ENCODE results near the gene UBE3C. TPM values are rescaled to one million over a fixed set of nuclear protein-coding genes. Genes with fewer than 3 reads are reported as not detected.
"Not testable (repeated sequence)": the region's sequence is repeated elsewhere in the genome, so short reads cannot be mapped to it uniquely, and the experiment has no call there.

Gene UBE3C
- total RNA-seq = 78.8 TPM

DNA sequence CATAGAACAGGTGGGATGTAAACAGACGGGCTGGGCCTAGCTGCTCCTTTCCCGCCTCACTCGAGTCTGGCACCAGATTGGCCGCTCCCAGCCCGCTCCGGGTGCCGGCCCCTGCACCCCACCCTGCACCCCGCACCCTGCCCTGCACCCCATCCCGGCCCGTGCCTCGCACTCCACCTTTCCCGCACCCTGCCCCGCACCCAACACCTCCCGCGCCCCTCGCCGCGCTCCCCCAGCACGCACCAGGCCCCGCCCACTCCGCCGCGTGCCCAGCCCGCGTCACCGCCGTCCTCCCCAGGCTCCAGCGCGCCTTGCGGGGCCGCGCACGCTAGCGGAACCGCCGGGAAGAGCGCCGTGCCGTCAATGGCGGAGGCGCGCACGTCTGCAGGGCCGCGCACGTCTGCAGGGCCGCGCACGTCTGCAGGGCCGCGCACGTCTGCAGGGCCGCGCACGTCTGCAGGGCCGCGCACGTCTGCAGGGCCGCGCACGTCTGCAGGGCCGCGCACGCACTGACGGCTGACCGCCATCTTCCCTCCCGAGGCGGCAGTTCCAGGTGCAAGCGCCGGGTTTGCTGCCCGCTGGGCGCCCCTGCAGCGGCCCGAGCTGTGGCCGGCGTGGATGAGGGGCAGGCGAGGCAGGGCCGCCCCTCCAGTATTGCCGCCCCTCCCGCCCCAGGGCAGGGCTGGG, at the start of gene UBE3C:
TSS of gene UBE3C (plus strand) at position 503 of the 687 bp plus-strand sequence. CDS start 347 bp downstream, outside the sequence.
- Histone ChIP-seq H3K9me3 (ENCODE audit: control insufficient read depth in 3 of 3, low read length in 3 of 3) (no peaks in the 10 kb centered on the region), H3K27me3 (ENCODE audit: control insufficient read depth in 3 of 3, insufficient read depth in 3 of 3, low read length in 3 of 3) (no peaks in the 10 kb centered on the region), H3K4me3 (ENCODE audit: low read length in 3 of 3) (peak within 1 kb of the TSS; percentile 82 to 84 (median 84)), H3K4me1 (ENCODE audit: control insufficient read depth in 3 of 3, insufficient read depth in 3 of 3, low read length in 3 of 3) (peaks cover 28 to 42% (median 32%) of the 10 kb centered on the region in 3 donors), H3K27ac (ENCODE audit: low read depth, low read length) (peak within 1 kb of the TSS; percentile 87), H3K36me3 (ENCODE audit: control insufficient read depth in 3 of 3, insufficient read depth in 3 of 3, low read length in 3 of 3) (peaks cover 10 to 13% (median 11%) of the 10 kb centered on the region in 3 donors), H3K9ac (ENCODE audit: low read depth in 1 of 3, low read length in 3 of 3) (peak within 1 kb of the TSS; percentile 73 to 93 (median 90))

DNA sequence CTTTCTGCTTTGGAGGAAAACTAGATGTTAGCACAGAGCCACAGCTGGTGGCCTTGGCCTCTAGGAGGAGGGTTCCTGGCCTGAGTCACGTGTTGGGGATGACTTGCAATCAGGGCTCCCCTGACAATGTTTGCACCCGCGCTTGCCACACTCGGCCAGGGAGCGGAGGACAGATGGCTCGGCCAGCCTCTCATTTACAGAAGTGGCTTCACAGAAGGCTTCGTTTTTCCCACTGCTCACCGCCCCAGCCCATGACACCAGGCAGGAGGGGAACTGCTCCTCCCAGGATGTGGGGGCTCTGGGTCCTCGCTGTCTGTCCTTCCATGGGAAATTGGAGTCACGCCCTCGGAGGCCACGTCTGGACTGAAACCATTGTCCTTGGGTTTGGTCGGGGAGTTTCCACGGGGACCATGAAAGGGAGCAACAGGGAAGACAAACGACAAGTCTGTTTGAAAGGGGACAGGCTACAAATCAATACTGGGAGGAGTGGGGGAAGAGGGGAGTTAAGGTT, 49.6 kb upstream of the UBE3C start:
- Histone ChIP-seq H3K36me3 (ENCODE audit: control insufficient read depth in 3 of 3, insufficient read depth in 3 of 3, low read length in 3 of 3) (no peaks in the 10 kb centered on the region), H3K27ac (ENCODE audit: low read depth, low read length) (no peak overlapping the region), H3K9me3 (ENCODE audit: control insufficient read depth in 3 of 3, low read length in 3 of 3) (peaks cover 3 to 11% (median 5%) of the 10 kb centered on the region in 3 donors), H3K4me1 (ENCODE audit: control insufficient read depth in 3 of 3, insufficient read depth in 3 of 3, low read length in 3 of 3) (no peaks in the 10 kb centered on the region), H3K27me3 (ENCODE audit: control insufficient read depth in 3 of 3, insufficient read depth in 3 of 3, low read length in 3 of 3) (peaks cover 12 to 16% (median 14%) of the 10 kb centered on the region in 3 donors), H3K9ac (ENCODE audit: low read depth in 1 of 3, low read length in 3 of 3) (no peak overlapping the region), H3K4me3 (ENCODE audit: low read length in 3 of 3) (no peak overlapping the region)

DNA sequence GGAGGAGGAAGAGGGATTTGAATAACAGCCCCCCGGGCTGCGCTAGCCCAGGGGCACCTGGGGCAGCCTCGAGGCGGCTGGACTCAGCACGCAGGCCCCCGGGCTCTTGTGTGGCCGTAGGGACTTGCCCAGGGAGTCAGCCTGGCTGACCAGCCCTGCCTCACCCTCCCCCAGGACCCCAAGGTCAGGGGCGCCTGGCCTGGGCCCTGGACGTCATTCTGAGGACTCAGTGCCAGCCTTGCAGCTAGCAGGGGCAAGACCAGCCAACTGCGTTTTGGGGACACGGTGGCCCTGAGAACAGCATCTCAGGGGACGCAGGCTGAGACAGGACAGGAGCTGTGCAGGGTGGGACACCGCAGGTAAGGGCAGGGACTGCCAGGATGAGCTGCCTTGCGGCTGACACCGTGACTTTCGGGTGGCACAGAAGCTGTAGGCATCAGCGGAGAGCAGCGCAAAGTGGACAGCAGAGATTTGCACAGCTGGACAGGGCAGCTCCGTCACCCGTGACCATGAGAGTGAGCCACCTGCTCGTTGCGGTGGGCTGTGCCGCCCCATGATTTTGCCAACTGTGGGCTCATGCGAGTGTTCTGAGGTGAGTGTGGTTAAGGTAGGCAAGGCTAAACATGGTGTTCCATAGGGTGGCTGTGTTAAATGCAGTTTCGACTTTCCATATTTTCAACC, 48.1 kb upstream of the UBE3C start:
- H3K4me1 ChIP-seq (ENCODE audit: control insufficient read depth in 3 of 3, insufficient read depth in 3 of 3, low read length in 3 of 3) = no peaks in the 10 kb centered on the region
- H3K27ac ChIP-seq (ENCODE audit: low read depth, low read length) = no peak overlapping the region
- H3K9ac ChIP-seq (ENCODE audit: low read depth in 1 of 3, low read length in 3 of 3) = no peak overlapping the region
- no peaks in the 10 kb centered on the region for H3K36me3 ChIP-seq (ENCODE audit: control insufficient read depth in 3 of 3, insufficient read depth in 3 of 3, low read length in 3 of 3)
- H3K9me3 ChIP-seq (ENCODE audit: control insufficient read depth in 3 of 3, low read length in 3 of 3) = peaks cover 0 to 11% (median 3%) of the 10 kb centered on the region in 3 donors
- H3K4me3 ChIP-seq (ENCODE audit: low read length in 3 of 3) = no peak overlapping the region
- H3K27me3 ChIP-seq (ENCODE audit: control insufficient read depth in 3 of 3, insufficient read depth in 3 of 3, low read length in 3 of 3) = peaks cover 12 to 16% (median 14%) of the 10 kb centered on the region in 3 donors

DNA sequence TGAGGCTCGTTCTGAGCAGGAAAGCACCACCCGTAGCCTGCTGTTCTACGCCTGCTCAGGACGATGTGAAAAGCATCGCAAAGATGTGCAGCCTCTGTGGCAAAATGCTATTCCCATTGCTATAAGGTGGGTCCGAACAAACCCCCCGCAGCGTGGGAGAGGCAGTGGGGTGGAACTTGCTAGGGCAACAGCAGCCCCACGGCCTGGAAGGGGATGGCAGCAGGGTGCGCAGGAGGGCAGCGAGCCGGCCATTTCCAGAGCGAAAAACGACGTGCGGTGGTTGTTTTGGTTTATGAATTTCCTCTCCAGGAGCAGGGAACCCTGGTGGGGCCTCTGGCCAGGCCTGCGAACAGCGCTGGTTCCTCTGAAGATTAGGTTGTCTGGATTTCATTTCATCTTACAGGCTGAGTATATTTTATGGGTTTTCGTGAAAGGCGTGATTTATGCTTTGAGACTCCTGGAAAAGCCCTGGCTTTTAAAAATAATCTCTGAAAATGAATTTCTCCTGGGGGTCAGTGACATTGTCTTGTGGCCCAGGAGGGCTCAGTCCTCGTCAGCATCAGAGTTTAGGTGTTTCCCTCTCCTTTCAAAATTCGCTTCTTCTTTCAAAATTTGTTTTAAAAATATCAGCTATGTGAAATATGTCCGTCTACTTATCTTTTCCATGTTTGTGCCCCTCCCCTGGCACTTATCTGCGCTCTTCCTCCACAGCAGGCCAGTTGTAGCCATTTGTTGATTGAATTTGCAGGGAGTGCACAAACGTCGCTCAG, 42.3 kb upstream of the UBE3C start:
- Histone ChIP-seq H3K27me3 (ENCODE audit: control insufficient read depth in 3 of 3, insufficient read depth in 3 of 3, low read length in 3 of 3) (peaks cover 4 to 15% (median 9%) of the 10 kb centered on the region in 3 donors), H3K4me3 (ENCODE audit: low read length in 3 of 3) (no peak overlapping the region), H3K27ac (ENCODE audit: low read depth, low read length) (no peak overlapping the region), H3K36me3 (ENCODE audit: control insufficient read depth in 3 of 3, insufficient read depth in 3 of 3, low read length in 3 of 3) (no peaks in the 10 kb centered on the region), H3K9ac (ENCODE audit: low read depth in 1 of 3, low read length in 3 of 3) (no peak overlapping the region), H3K9me3 (ENCODE audit: control insufficient read depth in 3 of 3, low read length in 3 of 3) (peaks cover 0 to 11% (median 0%) of the 10 kb centered on the region in 3 donors), H3K4me1 (ENCODE audit: control insufficient read depth in 3 of 3, insufficient read depth in 3 of 3, low read length in 3 of 3) (no peaks in the 10 kb centered on the region)

DNA sequence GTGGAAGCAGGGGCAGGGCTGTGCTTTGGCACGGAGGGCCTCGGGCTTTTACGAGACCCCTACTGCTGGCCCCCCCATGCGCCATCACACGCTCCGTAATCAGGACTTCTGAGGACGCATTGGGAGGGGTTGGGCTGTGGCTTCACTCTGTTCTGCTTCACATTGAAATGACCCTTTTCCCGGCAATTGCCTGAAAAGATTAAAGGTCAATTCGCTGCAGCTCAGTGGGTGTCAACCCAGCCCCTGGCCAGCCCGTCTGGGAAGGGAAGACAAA, 41.7 kb upstream of the UBE3C start:
- no peak overlapping the region for H3K4me3 ChIP-seq (ENCODE audit: low read length in 3 of 3)
- no peak overlapping the region for H3K27ac ChIP-seq (ENCODE audit: low read depth, low read length)
- H3K4me1 ChIP-seq (ENCODE audit: control insufficient read depth in 3 of 3, insufficient read depth in 3 of 3, low read length in 3 of 3) = no peaks in the 10 kb centered on the region
- H3K27me3 ChIP-seq (ENCODE audit: control insufficient read depth in 3 of 3, insufficient read depth in 3 of 3, low read length in 3 of 3) = peaks cover under 1 to 13% (median 9%) of the 10 kb centered on the region in 3 donors
- H3K9me3 ChIP-seq (ENCODE audit: control insufficient read depth in 3 of 3, low read length in 3 of 3) = peaks cover 0 to 7% (median 0%) of the 10 kb centered on the region in 3 donors
- H3K36me3 ChIP-seq (ENCODE audit: control insufficient read depth in 3 of 3, insufficient read depth in 3 of 3, low read length in 3 of 3) = no peaks in the 10 kb centered on the region
- H3K9ac ChIP-seq (ENCODE audit: low read depth in 1 of 3, low read length in 3 of 3) = no peak overlapping the region

DNA sequence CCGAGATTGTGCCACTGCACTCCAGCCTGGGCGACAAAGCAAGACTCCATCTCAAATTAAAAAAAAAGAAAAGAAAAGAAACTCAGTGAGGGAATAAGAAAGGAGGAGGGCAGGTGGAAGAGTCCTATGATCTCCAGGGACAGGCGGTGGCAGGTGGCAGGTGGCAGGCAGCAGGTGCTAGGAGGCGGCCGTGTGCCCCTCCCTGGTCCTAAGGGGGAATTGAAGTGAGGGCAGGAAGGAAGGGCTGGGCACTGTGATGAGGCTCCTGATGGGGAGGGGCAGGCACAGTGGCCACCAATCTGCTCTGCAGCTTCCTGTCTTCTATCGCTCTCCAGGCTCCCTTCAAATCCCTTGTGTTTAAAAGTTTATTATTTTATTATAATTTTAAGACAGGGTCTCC, 41.2 kb upstream of the UBE3C start:
- peaks cover 0 to 12% (median 9%) of the 10 kb centered on the region in 3 donors for H3K27me3 ChIP-seq (ENCODE audit: control insufficient read depth in 3 of 3, insufficient read depth in 3 of 3, low read length in 3 of 3)
- no peak overlapping the region for H3K27ac ChIP-seq (ENCODE audit: low read depth, low read length)
- peaks cover 0 to 7% (median 0%) of the 10 kb centered on the region in 3 donors for H3K9me3 ChIP-seq (ENCODE audit: control insufficient read depth in 3 of 3, low read length in 3 of 3)
- no peaks in the 10 kb centered on the region for H3K4me1 ChIP-seq (ENCODE audit: control insufficient read depth in 3 of 3, insufficient read depth in 3 of 3, low read length in 3 of 3)
- H3K36me3 ChIP-seq (ENCODE audit: control insufficient read depth in 3 of 3, insufficient read depth in 3 of 3, low read length in 3 of 3) = no peaks in the 10 kb centered on the region
- H3K4me3 ChIP-seq (ENCODE audit: low read length in 3 of 3) = no peak overlapping the region
- no peak overlapping the region for H3K9ac ChIP-seq (ENCODE audit: low read depth in 1 of 3, low read length in 3 of 3)

DNA sequence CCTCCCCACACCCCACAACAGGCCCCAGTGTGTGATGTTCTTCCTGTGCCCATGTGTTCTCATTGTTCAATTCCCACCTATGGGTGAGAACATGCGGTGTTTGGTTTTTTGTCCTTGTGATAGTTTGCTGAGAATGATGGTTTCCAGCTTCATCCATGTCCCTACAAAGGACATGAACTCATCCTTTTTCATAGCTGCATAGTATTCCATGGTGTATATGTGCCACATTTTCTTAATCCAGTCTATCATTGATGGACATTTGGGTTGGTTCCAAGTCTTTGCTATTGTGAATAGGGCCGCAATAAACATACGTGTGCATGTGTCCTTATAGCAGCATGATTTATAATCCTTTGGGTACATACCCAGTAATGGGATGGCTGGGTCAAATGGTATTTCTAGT, 38.7 kb upstream of the UBE3C start:
- H3K27me3 ChIP-seq (ENCODE audit: control insufficient read depth in 3 of 3, insufficient read depth in 3 of 3, low read length in 3 of 3) = peaks cover 0 to 12% (median 9%) of the 10 kb centered on the region in 3 donors
- not testable (repeated sequence) for H3K27ac ChIP-seq (ENCODE audit: low read depth, low read length); H3K9ac ChIP-seq (ENCODE audit: low read depth in 1 of 3, low read length in 3 of 3); H3K4me3 ChIP-seq (ENCODE audit: low read length in 3 of 3); H3K36me3 ChIP-seq (ENCODE audit: control insufficient read depth in 3 of 3, insufficient read depth in 3 of 3, low read length in 3 of 3); H3K4me1 ChIP-seq (ENCODE audit: control insufficient read depth in 3 of 3, insufficient read depth in 3 of 3, low read length in 3 of 3); H3K9me3 ChIP-seq (ENCODE audit: control insufficient read depth in 3 of 3, low read length in 3 of 3)

DNA sequence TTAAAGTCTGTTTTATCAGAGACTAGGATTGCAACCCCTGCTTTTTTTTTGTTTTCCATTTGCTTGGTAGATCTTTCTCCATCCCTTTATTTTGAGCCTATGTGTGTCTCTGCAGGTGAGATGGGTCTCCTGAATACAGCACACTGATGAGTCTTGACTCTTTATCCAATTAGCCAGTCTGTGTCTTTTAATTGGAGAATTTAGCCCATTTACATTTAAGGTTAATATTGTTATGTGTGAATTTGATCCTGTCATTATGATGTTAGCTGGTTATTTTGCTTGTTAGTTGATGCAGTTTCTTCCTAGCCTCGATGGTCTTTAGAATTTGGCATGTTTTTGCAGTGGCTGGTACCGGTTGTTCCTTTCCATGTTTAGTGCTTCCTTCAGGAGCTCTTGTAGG, 35.1 kb upstream of the UBE3C start:
- not testable (repeated sequence) for H3K27ac ChIP-seq (ENCODE audit: low read depth, low read length); H3K27me3 ChIP-seq (ENCODE audit: control insufficient read depth in 3 of 3, insufficient read depth in 3 of 3, low read length in 3 of 3); H3K9ac ChIP-seq (ENCODE audit: low read depth in 1 of 3, low read length in 3 of 3); H3K36me3 ChIP-seq (ENCODE audit: control insufficient read depth in 3 of 3, insufficient read depth in 3 of 3, low read length in 3 of 3); H3K4me3 ChIP-seq (ENCODE audit: low read length in 3 of 3); H3K4me1 ChIP-seq (ENCODE audit: control insufficient read depth in 3 of 3, insufficient read depth in 3 of 3, low read length in 3 of 3); H3K9me3 ChIP-seq (ENCODE audit: control insufficient read depth in 3 of 3, low read length in 3 of 3)

DNA sequence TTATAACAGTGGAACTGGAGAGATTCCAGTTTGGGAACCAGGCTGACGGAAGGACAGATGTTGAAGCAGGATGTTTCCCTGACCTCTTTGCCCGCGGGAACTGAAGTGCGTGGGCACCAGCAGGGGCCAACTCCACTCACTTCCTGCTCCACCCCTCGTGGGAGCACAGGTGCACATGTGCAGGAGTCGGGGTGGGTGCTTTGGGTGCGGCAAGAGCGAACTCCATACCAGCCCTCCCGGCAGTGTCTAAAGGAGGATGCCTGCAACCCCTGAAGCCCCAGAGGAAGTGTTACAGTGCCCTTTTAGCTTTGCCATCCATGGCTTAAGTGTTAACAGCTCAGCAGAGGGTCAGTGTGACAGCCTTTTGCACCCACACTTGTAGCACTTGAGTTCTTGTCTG, 27.4 kb upstream of the UBE3C start:
- no peaks in the 10 kb centered on the region for H3K4me1 ChIP-seq (ENCODE audit: control insufficient read depth in 3 of 3, insufficient read depth in 3 of 3, low read length in 3 of 3)
- H3K27ac ChIP-seq (ENCODE audit: low read depth, low read length) = no peak overlapping the region
- no peak overlapping the region for H3K4me3 ChIP-seq (ENCODE audit: low read length in 3 of 3)
- H3K27me3 ChIP-seq (ENCODE audit: control insufficient read depth in 3 of 3, insufficient read depth in 3 of 3, low read length in 3 of 3) = peaks cover 6 to 13% (median 9%) of the 10 kb centered on the region in 3 donors
- H3K36me3 ChIP-seq (ENCODE audit: control insufficient read depth in 3 of 3, insufficient read depth in 3 of 3, low read length in 3 of 3) = no peaks in the 10 kb centered on the region
- H3K9ac ChIP-seq (ENCODE audit: low read depth in 1 of 3, low read length in 3 of 3) = no peak overlapping the region
- peaks cover 0 to 3% (median 0%) of the 10 kb centered on the region in 3 donors for H3K9me3 ChIP-seq (ENCODE audit: control insufficient read depth in 3 of 3, low read length in 3 of 3)

Measured in skeletal muscle tissue (tissue), 4 donors.